H1 (cell line): ENCODE measurements around the gene SLC38A7.

Experiments
- ASH2L ChIP-seq: fragments of 200-600, 300-600 bp; sonication (generic); IDR thresholded peaks from one replicate; pipeline ENCODE4 v1.7.1; 2017; ENCODE audit warnings: low read length
- EP300 ChIP-seq, 2 experiments: IDR thresholded peaks; 1 replicate in 1 of 2; 2 replicates in 1 of 2; pipeline ENCODE4 v1.6.1; 2011 to 2012; ENCODE audit warnings: low read depth in 2 of 2, low read length in 2 of 2, mild to moderate bottlenecking in 2 of 2, borderline replicate concordance in 1 of 2, inconsistent platforms in 1 of 2, moderate library complexity in 1 of 2
- POLR2A ChIP-seq, 2 experiments: IDR thresholded peaks; 1 replicate in 1 of 2; 2 replicates in 1 of 2; pipeline ENCODE4 v1.6.1; 2011; ENCODE audit warnings: low read depth in 2 of 2, low read length in 2 of 2, mild to moderate bottlenecking in 2 of 2; ENCODE audit errors: control extremely low read depth in 1 of 2
- RAD21 ChIP-seq, 2 experiments: IDR thresholded peaks in 1 of 2; conservative IDR thresholded peaks in 1 of 2; 2 replicates each; pipeline ENCODE4 v1.6.1; 2011; ENCODE audit warnings: low read depth in 2 of 2, low read length in 2 of 2, improper control_type of control experiment in 1 of 2, inconsistent platforms in 1 of 2, mild to moderate bottlenecking in 1 of 2, moderate library complexity in 1 of 2
- RBBP5 ChIP-seq: IDR thresholded peaks from 2 replicates; pipeline ENCODE4 v1.7.1; 2012; ENCODE audit warnings: low read depth, mild to moderate bottlenecking, inconsistent platforms, low read length, moderate library complexity, borderline replicate concordance
- SP1 ChIP-seq: IDR thresholded peaks from 2 replicates; pipeline ENCODE4 v1.6.1; 2011; ENCODE audit warnings: low read depth, low read length
- TAF1 ChIP-seq: IDR thresholded peaks from 2 replicates; pipeline ENCODE4 v1.6.1; 2011; ENCODE audit warnings: mild to moderate bottlenecking, low read depth, low read length
- TAF7 ChIP-seq: optimal IDR thresholded peaks from 2 replicates; pipeline ENCODE3; 2011; ENCODE audit warnings: low read depth, mild to moderate bottlenecking, inconsistent platforms, low read length, moderate library complexity, borderline replicate concordance
- TF ChIP-seq, protein P1 (sequence below), 3 experiments: IDR thresholded peaks; 1 replicate in 2 of 3; 2 replicates in 1 of 3; pipeline versions ENCODE4 v1.5.1 to v1.6.1; 2011; ENCODE audit warnings: low read length in 3 of 3, mild to moderate bottlenecking in 3 of 3, inconsistent platforms in 2 of 3, low read depth in 1 of 3, moderate library complexity in 1 of 3; ENCODE audit not compliant: insufficient read depth in 1 of 3; ENCODE audit errors: control extremely low read depth in 1 of 3

DNA sequence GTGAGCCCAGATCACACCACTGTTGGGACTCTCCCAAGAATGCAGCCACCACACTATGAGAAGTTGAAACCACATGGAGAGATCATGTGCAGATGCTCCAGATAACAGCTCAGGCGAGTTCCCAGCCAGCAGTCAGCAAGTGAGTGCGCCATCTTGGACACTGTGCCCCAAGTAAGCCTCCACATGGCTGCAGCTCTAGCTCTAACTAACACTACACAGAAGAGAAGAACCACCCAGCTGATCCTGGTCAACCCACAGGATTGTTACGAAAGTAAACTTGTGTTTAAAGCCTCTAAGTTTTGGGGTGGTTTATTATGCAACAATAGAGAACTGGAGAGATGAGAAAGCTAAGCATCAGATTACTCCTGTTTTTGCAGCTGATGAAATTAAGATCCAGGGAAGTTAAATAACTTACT is 25.8 kb downstream of the SLC38A7 start:
- TF ChIP-seq EP300 (IDR thresholded peaks at IDR 0.05; ENCODE audit: borderline replicate concordance in 1 of 2, low read depth in 2 of 2, low read length in 2 of 2) (no peak), SP1 (no peak), TAF1 (no peak), RBBP5 (no peak), ASH2L (no peak), TAF7 (no peak), POLR2A (IDR thresholded peaks at IDR 0.05; ENCODE audit: control extremely low read depth in 1 of 2, low read depth in 2 of 2, low read length in 2 of 2) (no peak), RAD21 (IDR thresholded peaks at IDR 0.05 in 1 of 2, conservative IDR thresholded peaks at IDR 0.05 in 1 of 2; ENCODE audit: low read depth in 2 of 2, low read length in 2 of 2) (no peak)
- TF ChIP-seq, protein P1, sequence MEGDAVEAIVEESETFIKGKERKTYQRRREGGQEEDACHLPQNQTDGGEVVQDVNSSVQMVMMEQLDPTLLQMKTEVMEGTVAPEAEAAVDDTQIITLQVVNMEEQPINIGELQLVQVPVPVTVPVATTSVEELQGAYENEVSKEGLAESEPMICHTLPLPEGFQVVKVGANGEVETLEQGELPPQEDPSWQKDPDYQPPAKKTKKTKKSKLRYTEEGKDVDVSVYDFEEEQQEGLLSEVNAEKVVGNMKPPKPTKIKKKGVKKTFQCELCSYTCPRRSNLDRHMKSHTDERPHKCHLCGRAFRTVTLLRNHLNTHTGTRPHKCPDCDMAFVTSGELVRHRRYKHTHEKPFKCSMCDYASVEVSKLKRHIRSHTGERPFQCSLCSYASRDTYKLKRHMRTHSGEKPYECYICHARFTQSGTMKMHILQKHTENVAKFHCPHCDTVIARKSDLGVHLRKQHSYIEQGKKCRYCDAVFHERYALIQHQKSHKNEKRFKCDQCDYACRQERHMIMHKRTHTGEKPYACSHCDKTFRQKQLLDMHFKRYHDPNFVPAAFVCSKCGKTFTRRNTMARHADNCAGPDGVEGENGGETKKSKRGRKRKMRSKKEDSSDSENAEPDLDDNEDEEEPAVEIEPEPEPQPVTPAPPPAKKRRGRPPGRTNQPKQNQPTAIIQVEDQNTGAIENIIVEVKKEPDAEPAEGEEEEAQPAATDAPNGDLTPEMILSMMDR (IDR thresholded peaks at IDR 0.05; ENCODE audit: control extremely low read depth in 1 of 3, insufficient read depth in 1 of 3, low read depth in 1 of 3, low read length in 3 of 3), result no peak
